ENCODE results near the gene SMG6.
"Not testable (repeated sequence)": the region's sequence is repeated elsewhere in the genome, so short reads cannot be mapped to it uniquely, and the experiment has no call there.

Gene SMG6

DNA sequence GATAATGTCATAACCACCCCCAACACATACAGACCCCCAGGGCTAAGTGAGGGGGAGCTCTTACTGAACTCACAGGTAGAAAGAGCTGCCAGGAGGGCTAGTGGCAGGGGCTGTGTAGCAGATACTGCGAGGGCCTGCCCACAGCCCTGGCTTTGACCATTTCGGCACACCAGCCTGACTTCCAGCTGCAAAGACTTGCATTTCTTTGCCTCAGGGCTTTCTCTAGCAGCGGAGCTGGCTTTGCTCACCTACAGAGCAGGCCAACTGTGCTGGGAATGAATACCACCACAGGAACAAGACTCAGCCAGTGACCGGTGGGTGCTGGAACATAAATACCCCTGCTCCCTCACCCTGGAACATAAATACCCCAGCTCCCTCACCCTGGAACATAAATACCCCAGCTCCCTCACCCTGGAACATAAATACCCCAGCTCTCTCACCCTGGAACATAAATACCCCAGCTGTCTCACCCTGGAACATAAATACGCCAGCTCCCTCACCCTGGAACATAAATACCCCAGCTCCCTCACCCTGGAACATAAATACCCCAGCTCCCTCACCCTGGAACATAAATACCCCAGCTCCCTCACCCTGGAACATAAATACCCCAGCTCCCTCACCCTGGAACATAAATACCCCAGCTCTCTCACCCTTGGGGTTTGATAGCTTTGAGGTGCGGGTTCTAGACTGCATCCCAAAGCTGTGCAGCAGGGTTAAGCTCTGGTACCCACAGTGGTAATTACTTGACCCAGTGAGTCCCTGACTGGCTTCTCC is 290.2 kb downstream of the SMG6 start:
- H3K27ac ChIP-seq (ENCODE audit: extremely low read depth, low read depth, low read length); H3K4me1 ChIP-seq (ENCODE audit: control insufficient read depth, insufficient read depth, low read length); H3K9me3 ChIP-seq (ENCODE audit: control insufficient read depth, insufficient read depth, low read depth, low read length); H3K36me3 ChIP-seq (ENCODE audit: control insufficient read depth in 2 of 2, insufficient read depth in 1 of 2, low read length in 2 of 2); H3K4me3 ChIP-seq (ENCODE audit: low read depth, low read length): not testable (repeated sequence)
- ChIA-PET CTCF (interaction anchor here (0.6 to 4.9 kb wide), 5 partner anchors 12 to 366 kb away, joined by 3 to 25 read pairs (median 3); partner anchors contain the start of gene RTN4RL1), POLR2A (interaction anchor here (1.6 kb wide), 1 partner anchor 11 kb away, joined by 5 read pairs; no protein-coding TSS in a partner anchor)
- TF ChIP-seq SETDB1 (IDR thresholded peaks at IDR 0.05; ENCODE audit: insufficient read length, low read length) (peak; percentile 72), ZNF37A (tag by site-specific recombination; IDR thresholded peaks at IDR 0.05) (peak; percentile 99), TRIM28 (IDR thresholded peaks at IDR 0.05; ENCODE audit: borderline replicate concordance, low read length) (peak; percentile 98)

- Histone ChIP-seq H3K9me3 (ENCODE audit: control insufficient read depth, insufficient read depth, low read depth, low read length) (no peaks in the 10 kb centered on the region), H3K4me1 (ENCODE audit: control insufficient read depth, insufficient read depth, low read length) (no peaks in the 10 kb centered on the region; the same call in 1 of the 2 replicates), H3K27ac (ENCODE audit: extremely low read depth, low read depth, low read length) (no peak overlapping the region), H3K4me3 (ENCODE audit: low read depth, low read length) (no peak overlapping the region), H3K36me3 (ENCODE audit: control insufficient read depth in 2 of 2, insufficient read depth in 1 of 2, low read length in 2 of 2) (no peaks in the 10 kb centered on the region)
- CTCF ChIA-PET: interaction anchor here (1.4 to 4.9 kb wide), 2 partner anchors 13 to 104 kb away, joined by 3 to 25 read pairs; partner anchors contain the start of gene RTN4RL1
- POLR2A ChIA-PET: interaction anchor here (1.9 kb wide), 1 partner anchor 13 kb away, joined by 12 read pairs; the partner anchor contains the start of gene RTN4RL1
- TF ChIP-seq ZNF18 (tag by site-specific recombination; IDR thresholded peaks at IDR 0.05) (no peak), ZNF133 (tag by site-specific recombination; IDR thresholded peaks at IDR 0.05) (peak; percentile 99), REPIN1 (tag by site-specific recombination; IDR thresholded peaks at IDR 0.05; ENCODE audit: low read depth) (no peak)
- TF ChIP-seq, protein P1, sequence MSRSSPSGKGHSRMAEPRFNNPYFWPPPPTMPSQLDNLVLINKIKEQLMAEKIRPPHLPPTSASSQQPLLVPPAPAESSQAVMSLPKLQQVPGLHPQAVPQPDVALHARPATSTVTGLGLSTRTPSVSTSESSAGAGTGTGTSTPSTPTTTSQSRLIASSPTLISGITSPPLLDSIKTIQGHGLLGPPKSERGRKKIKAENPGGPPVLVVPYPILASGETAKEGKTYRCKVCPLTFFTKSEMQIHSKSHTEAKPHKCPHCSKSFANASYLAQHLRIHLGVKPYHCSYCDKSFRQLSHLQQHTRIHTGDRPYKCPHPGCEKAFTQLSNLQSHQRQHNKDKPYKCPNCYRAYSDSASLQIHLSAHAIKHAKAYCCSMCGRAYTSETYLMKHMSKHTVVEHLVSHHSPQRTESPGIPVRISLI (tag by site-specific recombination; IDR thresholded peaks at IDR 0.05): no peak
These were observed 291.1 kb downstream of the SMG6 start for GRCh38 chr17:2012499-2012898.

GRCh38 chr17:2011411-2012371 is 291.9 kb downstream of the SMG6 start:
- Histone ChIP-seq H3K36me3 (ENCODE audit: control insufficient read depth in 2 of 2, insufficient read depth in 1 of 2, low read length in 2 of 2) (no peaks in the 10 kb centered on the region), H3K9me3 (ENCODE audit: control insufficient read depth, insufficient read depth, low read depth, low read length) (no peaks in the 10 kb centered on the region), H3K4me1 (ENCODE audit: control insufficient read depth, insufficient read depth, low read length) (no peaks in the 10 kb centered on the region; the same call in 1 of the 2 replicates), H3K27ac (ENCODE audit: extremely low read depth, low read depth, low read length) (no peak overlapping the region), H3K4me3 (ENCODE audit: low read depth, low read length) (no peak overlapping the region)
- 0 out of 2 replicates have a peak, but pooled peaks have one; percentile 31 for TF ChIP-seq ZBTB8A (tag by site-specific recombination; IDR thresholded peaks at IDR 0.05)
- TF ChIP-seq, protein P2, sequence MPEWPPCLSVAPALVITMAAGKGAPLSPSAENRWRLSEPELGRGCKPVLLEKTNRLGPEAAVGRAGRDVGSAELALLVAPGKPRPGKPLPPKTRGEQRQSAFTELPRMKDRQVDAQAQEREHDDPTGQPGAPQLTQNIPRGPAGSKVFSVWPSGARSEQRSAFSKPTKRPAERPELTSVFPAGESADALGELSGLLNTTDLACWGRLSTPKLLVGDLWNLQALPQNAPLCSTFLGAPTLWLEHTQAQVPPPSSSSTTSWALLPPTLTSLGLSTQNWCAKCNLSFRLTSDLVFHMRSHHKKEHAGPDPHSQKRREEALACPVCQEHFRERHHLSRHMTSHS (tag by site-specific recombination; IDR thresholded peaks at IDR 0.05): no peak
- no peak for TF ChIP-seq ZNF391 (tag by site-specific recombination; IDR thresholded peaks at IDR 0.05; ENCODE audit: borderline replicate concordance, low read depth)
- TF ChIP-seq GLI2 (tag by site-specific recombination; IDR thresholded peaks at IDR 0.05; ENCODE audit: borderline replicate concordance, low read depth): no peak
- TF ChIP-seq ZNF704 (tag by site-specific recombination; IDR thresholded peaks at IDR 0.05): no peak
- TF ChIP-seq HOXD13 (CRISPR knock-in tag; IDR thresholded peaks at IDR 0.05; ENCODE audit: borderline replicate concordance): no peak
- no peak for TF ChIP-seq ZNF585B (tag by site-specific recombination; IDR thresholded peaks at IDR 0.05)
- no peak for TF ChIP-seq ZNF155 (tag by site-specific recombination; IDR thresholded peaks at IDR 0.05)
- peak; percentile 32 for TF ChIP-seq ZIC2 (tag by site-specific recombination; IDR thresholded peaks at IDR 0.05)
- POLR2A ChIA-PET: interaction anchor here (0.7 to 1.9 kb wide), 2 partner anchors 14 to 15 kb away, joined by 8 to 12 read pairs; partner anchors contain the start of gene RTN4RL1
- CTCF ChIA-PET: interaction anchor here (1.4 to 4.9 kb wide), 2 partner anchors 14 to 103 kb away, joined by 3 to 25 read pairs; partner anchors contain the start of gene RTN4RL1
